Adrenal gland (tissue), 12 donors: ENCODE data around the gene PCDHB12. TPM values are rescaled to one million over a fixed set of nuclear protein-coding genes. Genes with fewer than 3 reads are reported as not detected.
A peak's percentile ranks its signal among the peaks of the same experiment; 100 is the strongest.
"Not testable (repeated sequence)": the region's sequence is repeated elsewhere in the genome, so short reads cannot be mapped to it uniquely, and the experiment has no call there.

Source experiments
- DNase-seq, 7 donors: peaks; one replicate each; pipeline ENCODE4 v3.0.0-alpha.2; 2019 to 2020
- H3K27ac ChIP-seq, 5 donors: fragments of 200-600 bp; sonication (generic) in 4 of 5; 1 replicate in 3 of 5; 2 replicates in 2 of 5; pipeline versions ENCODE4 v1.5.1 to v1.8.0; 2016 to 2020; ENCODE audit warnings: mild to moderate bottlenecking in 1 of 5
- H3K27me3 ChIP-seq: fragments of 200-600 bp; 2 replicates; pipeline ENCODE4 v1.8.0; 2021
- H3K36me3 ChIP-seq, 2 donors: fragments of 200-600 bp; replicated peaks in 1 of 2; 1 replicate in 1 of 2; 2 replicates in 1 of 2; pipeline versions ENCODE4 v1.5.1 to v1.8.0; 2018 to 2022
- H3K4me1 ChIP-seq, 2 donors: fragments of 200-600 bp; replicated peaks in 1 of 2; 1 replicate in 1 of 2; 2 replicates in 1 of 2; pipeline versions ENCODE4 v1.5.1 to v1.8.0; 2018 to 2021
- H3K4me3 ChIP-seq, 4 donors: fragments of 200-600 bp; sonication (generic) in 3 of 4; one replicate each; pipeline ENCODE4 v1.5.1; 2016 to 2018
- H3K9me3 ChIP-seq, 3 donors: fragments of 200-600 bp; sonication (generic) in 1 of 3; replicated peaks in 1 of 3; 1 replicate in 2 of 3; 2 replicates in 1 of 3; pipeline versions ENCODE4 v1.5.1 to v1.8.0; 2016 to 2021
- CTCF ChIP-seq, 6 experiments: fragments of 450-650 bp in 4 of 6; fragments of 200-600 bp in 2 of 6; sonication (generic) in 1 of 6; IDR thresholded peaks; 1 replicate in 5 of 6; 2 replicates in 1 of 6; pipeline versions ENCODE4 v1.5.1 to v1.8.0; 2016 to 2021; ENCODE audit warnings: antibody characterized with exemption in 6 of 6, mild to moderate bottlenecking in 2 of 6, moderate library complexity in 1 of 6
- POLR2A ChIP-seq, 2 donors: fragments of 450-650 bp; IDR thresholded peaks; one replicate each; pipeline ENCODE4 v1.6.1; 2017; ENCODE audit warnings: antibody characterized with exemption in 2 of 2, mild to moderate bottlenecking in 2 of 2, moderate library complexity in 1 of 2
- WGBS, 4 donors: extraction: QIAGEN DNeasy Blood & Tissue Kit in 2 of 4; methylation state at CpG; one replicate each; pipeline versions ENCODE4 v1.1.5 to v1.1.7; 2013 to 2017; 5-methylcytosine and 5-hydroxymethylcytosine counted together
- intact Hi-C, 2 donors: fragments of 100-400 bp; cut with DNase I; formaldehyde crosslinking; loops; one replicate each; pipeline versions ENCODE4 v1.14.1 to v1.15.0; 2022 to 2023
- polyA plus RNA-seq, 3 donors: library from polyadenylated mRNA; stranded (reverse); fragments of 200-250 nt in 2 of 3; fragments of 350-450 nt in 1 of 3; fragmentation: Illumina TruSeq in 1 of 3; extraction: RNeasy Lipid Tissue Mini Kit (QIAGEN cat#74804) in 1 of 3; gene quantifications; one replicate each; pipeline ENCODE4 v1.2.3, GENCODE V29; 2013 to 2014
- total RNA-seq, 9 donors: library from RNA; depleted of rRNA in 4 of 9; stranded (reverse); fragments of >200 nt in 4 of 9; fragments of 120-200 nt in 1 of 9; fragmentation: NEBNext Ultra II Directional in 1 of 9; extraction: Animal tissue kit (Norgen Biotek cat#: 25700) in 1 of 9; gene quantifications; one replicate each; pipeline versions ENCODE4 v1.1.0 to v1.2.4, GENCODE V29; 2013 to 2023
- donor health status: healthy with polysubstance abuse.
- donor health status: Bipolar disorder and iron deficiency.
- donor health status: DM: yes; HTN: yes; CAD: no.
- donor health status: DM: no; HTN: no; CAD: no.
- donor health status: DM: no; HTN: no; CAD: no.
- donor health status: DM: yes; HTN: yes; CAD: no.

Gene PCDHB12
- total and polyA plus RNA-seq, 12 donors, result 0.40 to 3.4 (median 1.3) TPM

- Histone ChIP-seq H3K36me3 (no peaks in the 10 kb centered on the region), H3K27me3 (no peaks in the 10 kb centered on the region), H3K27ac (no peak within 1 kb of the TSS), H3K9me3 (peaks cover 0 to 62% (median 11%) of the 10 kb centered on the region in 3 donors), H3K4me1 (no peaks in the 10 kb centered on the region), H3K4me3 (peak within 1 kb of the TSS in 1 of 4 donors; percentile 0)
- TF ChIP-seq CTCF (IDR thresholded peaks at IDR 0.05), result no peak
- TF ChIP-seq POLR2A (IDR thresholded peaks at IDR 0.05), result no peak
- no peak for DNase-seq
- 4 to 9% (median 7%) methylated on average over 16 of the region's 16 CpGs for WGBS, 4 donors
- intact Hi-C loops, result no loop called here
Measured at GRCh38 chr5:141245250-141245717, 36.8 kb downstream of the PCDHB12 start, which contains the start of gene PCDHB15. TSS of gene PCDHB15 (plus strand) at chr5:141245395. CDS start at chr5:141245579, 184 bp downstream.

- H3K27me3 ChIP-seq, DNase-seq, H3K4me1 ChIP-seq, H3K36me3 ChIP-seq, intact Hi-C loops, H3K4me3 ChIP-seq, H3K27ac ChIP-seq: not testable (repeated sequence)
- H3K9me3 ChIP-seq, result peaks cover 0 to 65% (median 11%) of the 10 kb centered on the region in 3 donors
- 27 to 33% (median 30%) methylated on average over 6 to 31 of the region's 42 CpGs; no CpG with 5 or more reads in 1 of the 4 donors for WGBS, 4 donors
Measured at GRCh38 chr5:141246971-141247370, 38.5 kb downstream of the PCDHB12 start.

- H3K36me3 ChIP-seq, H3K27me3 ChIP-seq, intact Hi-C loops, H3K4me1 ChIP-seq, H3K4me3 ChIP-seq, H3K27ac ChIP-seq, DNase-seq: not testable (repeated sequence)
- peaks cover 0 to 62% (median 11%) of the 10 kb centered on the region in 3 donors for H3K9me3 ChIP-seq
- WGBS, 4 donors, result 36 to 62% (median 40%) methylated on average over 16 to 34 of the region's 34 CpGs
Measured at GRCh38 chr5:141247434-141247833, 38.9 kb downstream of the PCDHB12 start.

- no peak overlapping the region for H3K27ac ChIP-seq
- H3K27me3 ChIP-seq, result no peaks in the 10 kb centered on the region
- intact Hi-C loops, result no loop called here
- peaks cover 0 to 84% (median 31%) of the 10 kb centered on the region in 3 donors for H3K9me3 ChIP-seq
- no peak for DNase-seq
- H3K36me3 ChIP-seq, result no peaks in the 10 kb centered on the region
- H3K4me1 ChIP-seq, result no peaks in the 10 kb centered on the region
- no peak for TF ChIP-seq POLR2A (IDR thresholded peaks at IDR 0.05)
- TF ChIP-seq CTCF (IDR thresholded peaks at IDR 0.05), result no peak
- no peak overlapping the region for H3K4me3 ChIP-seq
Measured at GRCh38 chr5:141250576-141250975, 42.1 kb downstream of the PCDHB12 start.

- Histone ChIP-seq H3K9me3 (peaks cover 19 to 99% (median 73%) of the 10 kb centered on the region in 3 donors), H3K36me3 (no peaks in the 10 kb centered on the region), H3K4me1 (no peaks in the 10 kb centered on the region), H3K4me3 (no peak overlapping the region), H3K27ac (no peak overlapping the region), H3K27me3 (no peaks in the 10 kb centered on the region)
- intact Hi-C loops, result no loop called here
- TF ChIP-seq POLR2A (IDR thresholded peaks at IDR 0.05) (no peak), CTCF (IDR thresholded peaks at IDR 0.05) (no peak)
- no peak for DNase-seq
Measured at GRCh38 chr5:141258464-141258863, 49.9 kb downstream of the PCDHB12 start.
